ENCODE results near the gene ZNF624.

DNA sequence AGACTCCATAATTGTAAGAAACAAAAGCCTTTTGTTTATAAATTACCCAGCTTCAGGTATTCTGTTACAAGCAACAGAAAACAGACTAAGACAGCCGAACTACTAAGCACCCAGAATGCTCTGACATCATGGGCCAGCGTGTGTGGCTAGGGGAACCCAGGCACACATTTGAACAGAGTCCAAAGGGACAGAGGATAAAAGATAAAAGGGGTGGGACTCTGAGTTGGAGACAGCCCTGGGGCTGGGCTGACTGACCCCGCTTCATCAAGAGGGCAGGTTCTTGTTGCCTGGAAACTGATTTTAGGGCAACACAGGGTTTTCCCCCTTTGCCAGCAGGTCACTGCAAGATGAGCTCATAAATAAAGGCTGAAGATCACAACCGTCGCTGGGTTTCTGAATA lies 54.1 kb downstream of the ZNF624 start:
- TF ChIP-seq, protein P1, sequence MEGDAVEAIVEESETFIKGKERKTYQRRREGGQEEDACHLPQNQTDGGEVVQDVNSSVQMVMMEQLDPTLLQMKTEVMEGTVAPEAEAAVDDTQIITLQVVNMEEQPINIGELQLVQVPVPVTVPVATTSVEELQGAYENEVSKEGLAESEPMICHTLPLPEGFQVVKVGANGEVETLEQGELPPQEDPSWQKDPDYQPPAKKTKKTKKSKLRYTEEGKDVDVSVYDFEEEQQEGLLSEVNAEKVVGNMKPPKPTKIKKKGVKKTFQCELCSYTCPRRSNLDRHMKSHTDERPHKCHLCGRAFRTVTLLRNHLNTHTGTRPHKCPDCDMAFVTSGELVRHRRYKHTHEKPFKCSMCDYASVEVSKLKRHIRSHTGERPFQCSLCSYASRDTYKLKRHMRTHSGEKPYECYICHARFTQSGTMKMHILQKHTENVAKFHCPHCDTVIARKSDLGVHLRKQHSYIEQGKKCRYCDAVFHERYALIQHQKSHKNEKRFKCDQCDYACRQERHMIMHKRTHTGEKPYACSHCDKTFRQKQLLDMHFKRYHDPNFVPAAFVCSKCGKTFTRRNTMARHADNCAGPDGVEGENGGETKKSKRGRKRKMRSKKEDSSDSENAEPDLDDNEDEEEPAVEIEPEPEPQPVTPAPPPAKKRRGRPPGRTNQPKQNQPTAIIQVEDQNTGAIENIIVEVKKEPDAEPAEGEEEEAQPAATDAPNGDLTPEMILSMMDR (IDR thresholded peaks at IDR 0.05) = no peak
- TF ChIP-seq POLR2A (IDR thresholded peaks at IDR 0.05) = no peak
